ENCODE data around the gene CRB2. TPM values are rescaled to one million over a fixed set of nuclear protein-coding genes. Genes with fewer than 3 reads are reported as not detected.

The CRB2 gene
- total and polyA plus RNA-seq, 2 of the 4 experiments (the other 2 are of a cell fraction) = not detected

- dilution Hi-C loops (cut with HindIII; ENCODE audit: low sequenced_read_pairs, unreplicated experiment) (no loop called here), in situ Hi-C loops (cut with MboI; ENCODE audit: low sequenced_read_pairs) (no loop called here), intact Hi-C loops (cut with micrococcal nuclease) (no loop called here)
- Histone ChIP-seq H3K18ac (ENCODE audit: low read depth, low read length) (no peak overlapping the region), H3K4me1 (ENCODE audit: control insufficient read depth, insufficient read depth, low read length) (no peaks in the 10 kb centered on the region), H4K5ac (ENCODE audit: low read depth, low read length) (no peak overlapping the region), H2AK5ac (ENCODE audit: low read depth, low read length) (no peak overlapping the region), H3K27me3 (ENCODE audit: control insufficient read depth, insufficient read depth, low read length) (no peaks in the 10 kb centered on the region), H2AFZ (replicated peaks; ENCODE audit: low read length, poor library complexity) (no peak overlapping the region), H3K14ac (replicated peaks; ENCODE audit: low read depth, low read length) (no peak overlapping the region), H3K4me3 (ENCODE audit: insufficient read depth, low read depth, low read length) (no peak overlapping the region), H2AK9ac (replicated peaks; ENCODE audit: low read depth, low read length, poor library complexity) (no peak overlapping the region), H3K4me2 (ENCODE audit: low read depth, low read length) (no peak overlapping the region), H2BK20ac (ENCODE audit: low read depth, low read length) (no peak overlapping the region), H3K9me3 (ENCODE audit: control insufficient read depth, insufficient read depth, low read length) (no peaks in the 10 kb centered on the region), H3K9ac (ENCODE audit: low read depth, low read length) (no peak overlapping the region), H3K56ac (ENCODE audit: extremely low read depth, insufficient read depth, low read length) (no peak overlapping the region), H4K8ac (ENCODE audit: low read depth in 2 of 2, low read length in 2 of 2) (no peak overlapping the region), H3K79me1 (ENCODE audit: low read depth in 1 of 2, low read length in 2 of 2) (no peaks in the 10 kb centered on the region), H4K91ac (ENCODE audit: insufficient read depth, low read depth, low read length) (no peak overlapping the region), H3K9me1 (ENCODE audit: insufficient read depth, low read length) (no peaks in the 10 kb centered on the region), H3K36me3 (ENCODE audit: control insufficient read depth, insufficient read depth, low read length) (no peaks in the 10 kb centered on the region), H2BK5ac (ENCODE audit: low read depth, low read length, poor library complexity, severe bottlenecking) (no peak overlapping the region), H4K20me1 (ENCODE audit: insufficient read depth, low read length) (no peaks in the 10 kb centered on the region; the same call in 1 of the 2 replicates), H2BK120ac (ENCODE audit: low read depth, low read length) (no peak overlapping the region), H3K4ac (ENCODE audit: low read depth, low read length) (no peak overlapping the region), H2BK15ac (ENCODE audit: low read depth, low read length) (no peak overlapping the region), H3K23ac (ENCODE audit: low read depth, low read length) (no peak overlapping the region), H3K27ac (ENCODE audit: insufficient read depth, low read length) (no peak overlapping the region)
- BruUV-seq (replicated peaks) = no TSS peak
- CTCF ChIA-PET = no interaction called here
- POLR2A ChIA-PET (ENCODE audit: unreplicated experiment) = no interaction called here
- 100% methylated on average over 1 of the region's 10 CpGs; no CpG with 5 or more reads in 1 of the 2 experiments for WGBS, 2 experiments (ENCODE audit: extremely low coverage in 2 of 2, insufficient read length in 1 of 2)
- DNase-seq = no peak
- ATAC-seq (ENCODE audit: low read depth) = no peak
- TF ChIP-seq CTCF (conservative IDR thresholded peaks at IDR 0.05; ENCODE audit: low read depth, low read length) (no peak), ELK1 (IDR thresholded peaks at IDR 0.05; ENCODE audit: borderline replicate concordance, low read depth, low read length) (no peak), POLR2A (IDR thresholded peaks at IDR 0.05; ENCODE audit: low read depth, low read length) (no peak), BHLHE40 (IDR thresholded peaks at IDR 0.05; ENCODE audit: low read depth, low read length) (no peak), RCOR1 (IDR thresholded peaks at IDR 0.05; ENCODE audit: insufficient replicate concordance, low read length) (no peak), FOS (IDR thresholded peaks at IDR 0.05; ENCODE audit: low read depth, low read length) (no peak), NFE2L2 (IDR thresholded peaks at IDR 0.05; ENCODE audit: low read depth, low read length) (no peak), SMC3 (IDR thresholded peaks at IDR 0.05; ENCODE audit: low read depth, low read length) (no peak), CEBPB (IDR thresholded peaks at IDR 0.05; ENCODE audit: low read depth, low read length) (no peak), RAD21 (IDR thresholded peaks at IDR 0.05; ENCODE audit: low read length) (no peak), CHD1 (IDR thresholded peaks at IDR 0.05; ENCODE audit: low read depth, low read length) (no peak), RFX5 (IDR thresholded peaks at IDR 0.05; ENCODE audit: low read depth, low read length) (no peak), MAZ (IDR thresholded peaks at IDR 0.05; ENCODE audit: borderline replicate concordance, low read depth, low read length) (no peak), MXI1 (IDR thresholded peaks at IDR 0.05; ENCODE audit: borderline replicate concordance, low read depth, low read length) (no peak), MAFK (IDR thresholded peaks at IDR 0.05; ENCODE audit: low read depth, low read length) (no peak), USF2 (IDR thresholded peaks at IDR 0.05; ENCODE audit: low read depth, low read length) (no peak)
These were observed 62.5 kb downstream of the CRB2 start for GRCh38 chr9:123418506-123418905.

All from IMR-90 (cell line).